Mucosa of rectum (tissue), 2 donors: ENCODE measurements around the gene SNRNP200.

Source experiments
- H3K27ac ChIP-seq, 2 donors: one replicate each; pipeline ENCODE4 v1.7.0; 2013; ENCODE audit warnings: inconsistent platforms in 2 of 2, low read depth in 2 of 2, low read length in 2 of 2
- H3K27me3 ChIP-seq, 2 donors: one replicate each; pipeline ENCODE4 v1.7.0; 2013; ENCODE audit warnings: low read length in 2 of 2; ENCODE audit not compliant: control insufficient read depth in 2 of 2, insufficient read depth in 2 of 2
- H3K36me3 ChIP-seq, 2 donors: one replicate each; pipeline ENCODE4 v1.7.0; 2013; ENCODE audit warnings: low read length in 2 of 2; ENCODE audit not compliant: control insufficient read depth in 2 of 2, insufficient read depth in 2 of 2
- H3K4me1 ChIP-seq, 2 donors: one replicate each; pipeline ENCODE4 v1.7.0; 2013; ENCODE audit warnings: low read length in 2 of 2, mild to moderate bottlenecking in 1 of 2; ENCODE audit not compliant: control insufficient read depth in 2 of 2, insufficient read depth in 2 of 2
- H3K4me3 ChIP-seq, 2 donors: one replicate each; pipeline ENCODE4 v1.7.0; 2013; ENCODE audit warnings: low read length in 2 of 2
- H3K9ac ChIP-seq, 2 donors: one replicate each; pipeline ENCODE4 v1.7.0; 2013; ENCODE audit warnings: low read length in 2 of 2, low read depth in 1 of 2, mild to moderate bottlenecking in 1 of 2
- H3K9me3 ChIP-seq, 2 donors: one replicate each; pipeline ENCODE4 v1.7.0; 2013; ENCODE audit warnings: low read length in 2 of 2; ENCODE audit not compliant: control insufficient read depth in 2 of 2
- donor health status: healthy.
- donor health status: Normal muscosa, but diverticular disease.

SNRNP200 gene

GRCh38 chr2:96254571-96254970, 50.8 kb downstream of the SNRNP200 start:
- Histone ChIP-seq H3K27ac (no peak overlapping the region), H3K4me1 (peaks cover 8 to 9% of the 10 kb centered on the region in 2 donors), H3K36me3 (peaks cover 39 to 61% of the 10 kb centered on the region in 2 donors), H3K9me3 (no peaks in the 10 kb centered on the region), H3K27me3 (no peaks in the 10 kb centered on the region), H3K4me3 (peak overlapping the region in 1 of 2 donors; percentile 11), H3K9ac (peak overlapping the region in 1 of 2 donors; percentile 8)

- H3K27me3 ChIP-seq = no peaks in the 10 kb centered on the region
- no peak overlapping the region for H3K4me3 ChIP-seq
- no peaks in the 10 kb centered on the region for H3K9me3 ChIP-seq
- H3K9ac ChIP-seq = no peak overlapping the region
- peaks cover 39 to 51% of the 10 kb centered on the region in 2 donors for H3K36me3 ChIP-seq
- no peak overlapping the region for H3K27ac ChIP-seq
- H3K4me1 ChIP-seq = no peaks in the 10 kb centered on the region
Observed at GRCh38 chr2:96253006-96253405, 52.3 kb downstream of the SNRNP200 start.

- Histone ChIP-seq H3K4me3 (no peak overlapping the region), H3K9me3 (no peaks in the 10 kb centered on the region), H3K36me3 (peaks cover 39 to 51% of the 10 kb centered on the region in 2 donors), H3K9ac (no peak overlapping the region), H3K27me3 (no peaks in the 10 kb centered on the region), H3K4me1 (no peaks in the 10 kb centered on the region), H3K27ac (no peak overlapping the region)
Observed at GRCh38 chr2:96252526-96252925, 52.8 kb downstream of the SNRNP200 start.

GRCh38 chr2:96251721-96252292, 53.5 kb downstream of the SNRNP200 start:
- H3K9me3 ChIP-seq = no peaks in the 10 kb centered on the region
- H3K4me1 ChIP-seq = no peaks in the 10 kb centered on the region
- no peak overlapping the region for H3K9ac ChIP-seq
- H3K27me3 ChIP-seq = no peaks in the 10 kb centered on the region
- H3K4me3 ChIP-seq = no peak overlapping the region
- H3K36me3 ChIP-seq = peaks cover 39 to 50% of the 10 kb centered on the region in 2 donors
- no peak overlapping the region for H3K27ac ChIP-seq

GRCh38 chr2:96250188-96250587, 55.2 kb downstream of the SNRNP200 start:
- peaks cover 34 to 39% of the 10 kb centered on the region in 2 donors for H3K36me3 ChIP-seq
- no peak overlapping the region for H3K9ac ChIP-seq
- no peaks in the 10 kb centered on the region for H3K27me3 ChIP-seq
- no peak overlapping the region for H3K4me3 ChIP-seq
- H3K9me3 ChIP-seq = no peaks in the 10 kb centered on the region
- H3K4me1 ChIP-seq = no peaks in the 10 kb centered on the region
- H3K27ac ChIP-seq = no peak overlapping the region

GRCh38 chr2:96249654-96250053, 55.7 kb downstream of the SNRNP200 start:
- Histone ChIP-seq H3K9me3 (no peaks in the 10 kb centered on the region), H3K9ac (no peak overlapping the region), H3K27ac (no peak overlapping the region), H3K4me1 (no peaks in the 10 kb centered on the region), H3K27me3 (no peaks in the 10 kb centered on the region), H3K4me3 (no peak overlapping the region), H3K36me3 (peaks cover 29 to 34% of the 10 kb centered on the region in 2 donors)

GRCh38 chr2:96248624-96249023, 56.7 kb downstream of the SNRNP200 start:
- Histone ChIP-seq H3K9ac (no peak overlapping the region), H3K27me3 (no peaks in the 10 kb centered on the region), H3K9me3 (no peaks in the 10 kb centered on the region), H3K36me3 (peaks cover 18 to 24% of the 10 kb centered on the region in 2 donors), H3K4me3 (no peak overlapping the region), H3K27ac (no peak overlapping the region), H3K4me1 (no peaks in the 10 kb centered on the region)

GRCh38 chr2:96247896-96248295, 57.5 kb downstream of the SNRNP200 start:
- Histone ChIP-seq H3K9ac (no peak overlapping the region), H3K4me1 (no peaks in the 10 kb centered on the region), H3K27me3 (no peaks in the 10 kb centered on the region), H3K27ac (no peak overlapping the region), H3K9me3 (no peaks in the 10 kb centered on the region), H3K4me3 (no peak overlapping the region), H3K36me3 (peaks cover 11 to 16% of the 10 kb centered on the region in 2 donors)

- H3K4me1 ChIP-seq = no peaks in the 10 kb centered on the region
- H3K4me3 ChIP-seq = no peak overlapping the region
- no peak overlapping the region for H3K9ac ChIP-seq
- no peaks in the 10 kb centered on the region for H3K9me3 ChIP-seq
- H3K27me3 ChIP-seq = no peaks in the 10 kb centered on the region
- H3K27ac ChIP-seq = no peak overlapping the region
- peaks cover 4 to 8% of the 10 kb centered on the region in 2 donors for H3K36me3 ChIP-seq
Observed at GRCh38 chr2:96247009-96247408, 58.3 kb downstream of the SNRNP200 start.

- H3K36me3 ChIP-seq = no peaks in the 10 kb centered on the region
- H3K9ac ChIP-seq = no peak overlapping the region
- no peak overlapping the region for H3K4me3 ChIP-seq
- H3K9me3 ChIP-seq = no peaks in the 10 kb centered on the region
- peaks cover 0 to 3% of the 10 kb centered on the region in 2 donors for H3K4me1 ChIP-seq
- no peak overlapping the region for H3K27ac ChIP-seq
- H3K27me3 ChIP-seq = no peaks in the 10 kb centered on the region
Observed at GRCh38 chr2:96245609-96246390, 59.5 kb downstream of the SNRNP200 start.
